Activated T-cell treated with anti-CD3 and anti-CD28 coated beads, Interleukin-2, amount 50 U/mL, for 1 hour (primary cell): ENCODE results near the gene C3orf85.
"Not testable (repeated sequence)": the region's sequence is repeated elsewhere in the genome, so short reads cannot be mapped to it uniquely, and the experiment has no call there.

Experiments used
- DNase-seq: peaks from one replicate; pipeline ENCODE4 v3.0.0-alpha.2; 2020

The C3orf85 gene

GRCh38 chr3:109136523-109136922 lies at the start of gene C3orf85:
Gene C3orf85 (plus strand): TSS chr3:109136719. CDS start chr3:109136848, 129 bp downstream.
- no peak for DNase-seq

- DNase-seq, result no peak
Observed at GRCh38 chr3:109089265-109089664, 47.3 kb upstream of the C3orf85 start.

GRCh38 chr3:109091846-109092245 lies 44.7 kb upstream of the C3orf85 start:
- no peak for DNase-seq

- no peak for DNase-seq
Observed at GRCh38 chr3:109093561-109093960, 43.0 kb upstream of the C3orf85 start.

- no peak for DNase-seq
Observed at GRCh38 chr3:109095166-109095565, 41.4 kb upstream of the C3orf85 start.

- no peak for DNase-seq
Observed at GRCh38 chr3:109098079-109098644, 38.4 kb upstream of the C3orf85 start.

GRCh38 chr3:109109574-109109973 lies 26.9 kb upstream of the C3orf85 start:
- DNase-seq, result no peak

GRCh38 chr3:109112946-109113760 lies 23.4 kb upstream of the C3orf85 start:
- DNase-seq, result no peak

- no peak for DNase-seq
Observed at GRCh38 chr3:109114746-109115145, 21.8 kb upstream of the C3orf85 start.

- DNase-seq, result no peak
Observed at GRCh38 chr3:109115451-109115850, 21.1 kb upstream of the C3orf85 start.

GRCh38 chr3:109116031-109116430 lies 20.5 kb upstream of the C3orf85 start:
- no peak for DNase-seq

GRCh38 chr3:109117939-109118338 lies 18.6 kb upstream of the C3orf85 start, which contains the start of gene MORC1:
Gene MORC1 (minus strand): TSS chr3:109118134. CDS start chr3:109118059, 75 bp downstream.
- no peak for DNase-seq

GRCh38 chr3:109118584-109118983 lies 17.9 kb upstream of the C3orf85 start:
- DNase-seq, result no peak

GRCh38 chr3:109122690-109123089 lies 13.8 kb upstream of the C3orf85 start:
- DNase-seq, result no peak

GRCh38 chr3:109125902-109126301 lies 10.6 kb upstream of the C3orf85 start:
- no peak for DNase-seq

GRCh38 chr3:109127553-109127952 lies 9.0 kb upstream of the C3orf85 start:
- DNase-seq, result no peak

GRCh38 chr3:109131276-109131675 lies 5.2 kb upstream of the C3orf85 start:
- no peak for DNase-seq

GRCh38 chr3:109132801-109133473 lies 3.6 kb upstream of the C3orf85 start:
- no peak for DNase-seq

GRCh38 chr3:109133474-109133816 lies 3.1 kb upstream of the C3orf85 start:
- DNase-seq, result not testable (repeated sequence)

GRCh38 chr3:109137761-109138160 lies 1.2 kb downstream of the C3orf85 start:
- no peak for DNase-seq

- no peak for DNase-seq
Observed at GRCh38 chr3:109140318-109140717, 3.8 kb downstream of the C3orf85 start.

GRCh38 chr3:109143646-109144045 lies 7.1 kb downstream of the C3orf85 start:
- no peak for DNase-seq

- DNase-seq, result no peak
Observed at GRCh38 chr3:109149078-109149477, 12.6 kb downstream of the C3orf85 start.

GRCh38 chr3:109152320-109152719 lies 15.8 kb downstream of the C3orf85 start:
- no peak for DNase-seq
